ENCODE results near the gene JAML.

DNA sequence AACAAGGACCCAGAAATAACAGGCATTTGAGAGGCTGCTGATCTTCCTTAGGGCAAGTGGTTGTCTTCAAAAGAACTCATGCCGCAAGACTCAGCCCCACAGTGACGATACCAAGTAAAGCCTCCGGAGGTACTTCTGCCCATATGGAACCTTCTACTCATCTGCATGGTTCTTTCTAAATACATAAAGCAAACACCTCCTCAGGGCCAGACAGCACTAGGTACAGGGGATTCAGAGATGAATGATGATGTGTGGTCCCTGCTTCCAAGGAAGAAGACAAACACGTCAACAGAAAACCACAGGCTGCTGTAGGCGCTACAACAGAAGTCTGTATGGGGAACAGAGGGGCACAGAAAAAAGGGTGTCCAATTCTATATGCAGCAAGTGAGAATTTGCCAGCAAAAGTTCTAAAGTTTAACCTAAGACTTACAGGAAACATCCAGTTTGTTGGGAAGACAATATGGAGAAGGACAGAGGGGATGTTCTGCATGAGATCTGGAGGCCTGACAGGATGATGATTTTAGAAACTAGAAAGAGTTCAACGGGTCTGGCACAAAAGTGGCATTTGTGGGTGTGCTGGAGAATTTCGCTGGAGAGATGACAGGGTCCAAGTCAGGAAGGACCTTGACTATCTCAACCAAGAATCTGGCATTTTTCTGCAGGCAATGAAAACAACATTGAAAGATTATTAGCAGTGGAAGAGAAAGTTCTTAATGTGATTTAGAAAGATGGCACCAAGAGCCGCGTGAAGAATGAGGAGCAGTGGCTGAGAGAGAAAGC is 23.7 kb downstream of the JAML start:
- TF ChIP-seq TAF1 (IDR thresholded peaks at IDR 0.05; ENCODE audit: low read depth), result no peak
- TF ChIP-seq, protein P1, sequence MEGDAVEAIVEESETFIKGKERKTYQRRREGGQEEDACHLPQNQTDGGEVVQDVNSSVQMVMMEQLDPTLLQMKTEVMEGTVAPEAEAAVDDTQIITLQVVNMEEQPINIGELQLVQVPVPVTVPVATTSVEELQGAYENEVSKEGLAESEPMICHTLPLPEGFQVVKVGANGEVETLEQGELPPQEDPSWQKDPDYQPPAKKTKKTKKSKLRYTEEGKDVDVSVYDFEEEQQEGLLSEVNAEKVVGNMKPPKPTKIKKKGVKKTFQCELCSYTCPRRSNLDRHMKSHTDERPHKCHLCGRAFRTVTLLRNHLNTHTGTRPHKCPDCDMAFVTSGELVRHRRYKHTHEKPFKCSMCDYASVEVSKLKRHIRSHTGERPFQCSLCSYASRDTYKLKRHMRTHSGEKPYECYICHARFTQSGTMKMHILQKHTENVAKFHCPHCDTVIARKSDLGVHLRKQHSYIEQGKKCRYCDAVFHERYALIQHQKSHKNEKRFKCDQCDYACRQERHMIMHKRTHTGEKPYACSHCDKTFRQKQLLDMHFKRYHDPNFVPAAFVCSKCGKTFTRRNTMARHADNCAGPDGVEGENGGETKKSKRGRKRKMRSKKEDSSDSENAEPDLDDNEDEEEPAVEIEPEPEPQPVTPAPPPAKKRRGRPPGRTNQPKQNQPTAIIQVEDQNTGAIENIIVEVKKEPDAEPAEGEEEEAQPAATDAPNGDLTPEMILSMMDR (IDR thresholded peaks at IDR 0.05; ENCODE audit: poor library complexity, severe bottlenecking), result no peak
- TF ChIP-seq RAD21 (conservative IDR thresholded peaks at IDR 0.05), result no peak
- TF ChIP-seq EZH2 (IDR thresholded peaks at IDR 0.05; ENCODE audit: borderline replicate concordance, insufficient read depth, low read length, poor library complexity, severe bottlenecking), result no peak

Measured in neural cell (in vitro differentiated cells).